ENCODE data around the gene CARD19.

Gene CARD19, protein sequence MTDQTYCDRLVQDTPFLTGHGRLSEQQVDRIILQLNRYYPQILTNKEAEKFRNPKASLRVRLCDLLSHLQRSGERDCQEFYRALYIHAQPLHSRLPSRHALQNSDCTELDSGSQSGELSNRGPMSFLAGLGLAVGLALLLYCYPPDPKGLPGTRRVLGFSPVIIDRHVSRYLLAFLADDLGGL

GRCh38 chr9:93096131-93096802 is at the start of gene CARD19:
TSS of gene CARD19 (plus strand) at chr9:93096217. CDS start at chr9:93096346, 129 bp downstream.
- DNase-seq (ENCODE audit: low spot score), result peak; percentile 28

- DNase-seq (ENCODE audit: low spot score), result no peak
These were observed 47.2 kb upstream of the CARD19 start for GRCh38 chr9:93048566-93049448.

DNA sequence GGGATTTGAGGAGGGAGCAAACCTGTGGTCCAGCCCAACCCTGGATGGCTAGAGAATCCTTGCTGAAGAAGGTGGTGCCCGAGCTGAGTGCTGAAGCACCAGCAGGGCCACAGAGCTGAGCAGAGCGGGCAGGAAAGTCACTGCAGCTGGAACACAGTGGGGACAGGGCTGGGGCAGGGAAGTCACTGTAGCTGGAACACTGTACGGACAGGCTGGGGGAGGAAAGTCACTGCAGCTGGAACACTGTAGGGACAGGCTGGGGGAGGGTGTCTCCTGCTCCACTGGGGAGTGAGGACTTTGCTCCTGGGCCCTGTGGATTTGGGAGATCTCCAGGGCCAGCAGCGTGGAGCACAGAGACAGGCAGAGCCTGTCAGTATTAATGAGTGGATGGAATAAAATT is 46.5 kb upstream of the CARD19 start:
- no peak for DNase-seq (ENCODE audit: low spot score)

GRCh38 chr9:93050231-93050630 is 45.8 kb upstream of the CARD19 start:
- DNase-seq (ENCODE audit: low spot score), result no peak

DNA sequence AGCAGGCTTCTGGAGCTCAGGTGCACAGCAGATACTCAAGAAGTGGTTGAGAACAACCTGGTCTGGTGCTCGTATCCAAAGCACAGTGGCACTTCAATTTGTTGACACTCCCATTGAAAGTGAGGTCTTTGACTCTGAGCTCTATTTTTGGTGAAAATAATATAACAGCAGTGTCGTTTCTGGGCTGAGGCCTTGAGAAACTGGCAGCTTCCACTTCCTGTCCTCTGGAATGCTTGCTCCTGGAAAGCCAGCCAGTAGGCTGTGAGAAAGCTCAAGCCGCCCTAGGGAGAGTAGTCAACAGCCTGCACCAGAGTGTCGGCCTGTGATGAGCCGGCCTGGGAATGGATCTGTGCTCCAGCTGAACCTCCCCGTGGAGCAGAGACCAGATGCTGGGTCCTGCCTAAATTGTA is 44.3 kb upstream of the CARD19 start:
- no peak for DNase-seq (ENCODE audit: low spot score)

DNA sequence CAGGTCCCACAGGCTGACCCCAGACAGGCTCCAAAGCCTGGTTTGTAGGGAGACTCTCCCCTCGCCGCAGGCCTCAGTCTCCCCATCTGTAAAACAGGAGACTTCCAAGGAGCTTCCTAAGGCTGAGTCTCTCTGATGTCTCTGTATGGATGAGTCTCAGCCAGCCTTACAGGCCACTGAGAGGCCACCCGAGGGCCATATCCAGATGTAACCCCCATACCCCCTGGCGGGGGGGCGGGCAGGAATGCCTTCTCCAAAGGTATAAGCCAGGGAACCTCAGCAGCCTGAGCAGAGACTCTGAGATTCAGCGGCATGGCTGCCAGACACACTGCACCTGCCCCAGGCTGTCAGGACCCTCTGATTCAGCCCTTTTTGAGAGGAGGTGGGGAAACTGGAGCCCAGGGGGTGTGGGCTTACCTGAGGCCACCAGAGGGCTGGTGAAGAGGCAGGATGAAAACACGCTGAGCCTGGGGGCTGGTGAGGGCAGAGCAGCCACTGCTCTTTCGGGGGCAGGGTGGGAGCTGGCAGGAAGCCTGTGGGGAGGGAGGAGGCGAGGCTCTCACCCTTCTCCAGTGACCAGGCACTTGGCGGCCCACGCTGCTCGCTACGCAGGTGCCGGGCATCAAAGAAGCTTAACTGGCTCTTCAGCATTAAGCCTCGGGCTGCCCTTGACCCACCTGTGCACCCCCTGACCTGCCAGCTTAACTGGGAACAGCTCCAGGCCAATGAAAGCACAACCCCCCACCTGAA is 43.1 kb upstream of the CARD19 start:
- DNase-seq (ENCODE audit: low spot score), result no peak

GRCh38 chr9:93053781-93054331 is 42.2 kb upstream of the CARD19 start:
- no peak for DNase-seq (ENCODE audit: low spot score)

GRCh38 chr9:93054758-93055704 is 41.0 kb upstream of the CARD19 start:
- DNase-seq (ENCODE audit: low spot score), result no peak

GRCh38 chr9:93057042-93057702 is 38.8 kb upstream of the CARD19 start:
- no peak for DNase-seq (ENCODE audit: low spot score)

DNA sequence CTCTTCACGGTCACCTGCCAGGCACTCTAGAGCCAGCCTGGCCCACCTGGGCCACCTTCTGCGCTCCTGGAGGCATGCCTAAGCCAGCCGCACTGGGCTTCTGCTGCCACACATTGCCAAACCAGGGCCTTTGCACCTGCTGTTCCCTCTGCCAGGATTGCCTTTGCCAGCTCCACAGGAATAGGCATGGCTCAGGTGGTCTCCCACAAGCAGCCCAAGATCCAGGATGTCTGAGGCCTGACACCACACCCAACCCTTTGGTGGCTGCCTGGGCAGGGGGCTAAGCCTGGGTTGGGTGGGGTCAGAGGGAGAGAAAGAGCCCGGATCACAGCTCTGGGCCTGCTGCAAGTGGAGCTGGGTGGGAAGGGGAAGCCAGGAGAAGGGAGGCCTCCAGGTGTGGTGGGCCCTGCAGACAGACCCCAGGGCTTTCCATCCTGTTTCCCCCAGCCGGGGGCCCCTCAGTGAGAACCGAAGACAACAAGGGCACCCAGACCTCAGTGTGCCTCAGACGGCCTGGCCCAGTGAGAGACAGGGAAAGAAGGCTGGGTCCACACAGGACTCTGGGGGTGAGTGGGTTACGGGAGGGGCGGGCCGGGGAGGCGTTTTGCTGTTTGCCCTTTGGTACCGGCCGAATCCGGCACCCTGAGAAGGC is 38.2 kb upstream of the CARD19 start:
- DNase-seq (ENCODE audit: low spot score), result no peak

GRCh38 chr9:93058355-93059010 is 37.5 kb upstream of the CARD19 start, which contains the start of gene SUSD3:
TSS of gene SUSD3 (plus strand) at chr9:93058701. CDS start at chr9:93058743, 42 bp downstream.
- DNase-seq (ENCODE audit: low spot score), result no peak

- no peak for DNase-seq (ENCODE audit: low spot score)
These were observed 36.9 kb upstream of the CARD19 start for GRCh38 chr9:93059011-93059714.

GRCh38 chr9:93059715-93060578 is 36.1 kb upstream of the CARD19 start:
- no peak for DNase-seq (ENCODE audit: low spot score)

GRCh38 chr9:93060746-93061259 is 35.2 kb upstream of the CARD19 start:
- DNase-seq (ENCODE audit: low spot score), result no peak

DNA sequence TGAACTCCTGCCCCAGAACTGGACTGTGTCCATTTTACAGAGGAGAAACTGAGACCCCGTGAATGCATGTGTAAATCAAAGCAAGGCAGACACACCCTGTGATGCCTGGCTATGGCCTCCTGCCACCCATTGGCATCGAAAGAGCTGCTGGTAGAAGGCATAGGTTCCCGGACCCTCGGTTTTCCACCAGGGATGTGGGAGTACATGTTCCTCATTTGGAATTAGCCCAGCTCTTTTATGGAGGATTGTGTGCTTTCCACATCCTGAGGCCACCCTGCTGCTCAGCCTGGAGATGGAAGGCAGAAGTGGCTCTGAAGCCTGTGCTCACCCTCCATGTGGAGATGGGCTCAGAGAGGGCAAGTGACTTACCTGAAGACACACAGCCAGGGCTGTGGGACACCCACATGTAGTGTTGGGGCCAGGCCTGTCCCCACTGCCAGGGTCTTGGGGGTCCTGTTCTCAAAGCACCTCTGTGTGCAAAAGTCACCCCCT is 34.7 kb upstream of the CARD19 start:
- DNase-seq (ENCODE audit: low spot score), result no peak

DNA sequence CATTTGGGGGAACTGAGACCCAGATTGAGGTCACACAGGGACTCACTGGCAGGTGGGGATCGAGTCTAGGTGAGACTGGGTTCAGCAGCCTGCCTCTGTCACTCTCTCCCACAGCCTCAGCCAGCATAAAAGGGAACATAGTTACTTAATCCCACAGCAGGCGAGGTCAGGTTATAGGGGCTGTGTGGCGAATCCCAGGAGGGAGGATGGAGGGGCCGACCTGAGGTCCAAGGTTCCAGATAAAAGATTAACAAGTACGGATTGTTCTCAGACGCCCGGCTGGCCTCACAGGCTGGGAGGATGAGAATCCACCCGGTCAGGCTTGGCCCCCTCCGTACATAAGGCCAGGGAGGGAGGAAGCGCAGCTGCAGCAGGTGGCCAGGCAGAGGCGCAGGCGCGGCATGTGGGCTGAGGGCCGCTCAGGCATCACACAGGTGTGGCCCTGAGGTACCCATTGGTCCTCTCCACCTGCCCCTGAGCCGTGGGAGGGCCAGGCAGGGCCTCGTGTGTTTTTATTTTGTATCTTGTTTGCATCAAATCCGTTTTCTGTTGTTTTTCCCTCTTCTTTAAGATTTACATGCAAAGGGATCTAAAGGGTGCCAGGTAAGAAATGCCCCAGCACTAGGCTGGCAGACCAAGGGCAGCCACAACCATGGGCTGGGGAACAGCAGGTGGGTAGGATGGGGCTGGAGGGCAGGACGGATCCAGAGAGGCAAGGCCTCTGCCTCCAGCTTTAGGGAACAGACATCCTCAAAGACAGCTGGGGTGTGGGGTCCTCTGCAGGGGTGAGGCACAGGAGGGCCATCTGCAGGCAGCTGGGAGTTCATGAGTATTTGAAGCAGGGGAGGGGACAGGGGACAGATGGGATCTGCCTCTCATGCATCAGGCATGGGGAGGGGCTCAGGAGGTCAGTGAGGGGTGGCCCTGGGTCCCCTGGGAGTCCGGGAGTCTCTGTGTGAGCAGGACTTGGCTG is 33.9 kb upstream of the CARD19 start:
- no peak for DNase-seq (ENCODE audit: low spot score)

All from putamen (tissue), 1 donor.